Measurements from ENCODE around the gene TBC1D25. TPM values are rescaled to one million over a fixed set of nuclear protein-coding genes. Genes with fewer than 3 reads are reported as not detected.

Gene TBC1D25
- polyA plus RNA-seq, 1 of the 3 experiments (the other 2 are of a cell fraction) = 18.4 TPM

DNA sequence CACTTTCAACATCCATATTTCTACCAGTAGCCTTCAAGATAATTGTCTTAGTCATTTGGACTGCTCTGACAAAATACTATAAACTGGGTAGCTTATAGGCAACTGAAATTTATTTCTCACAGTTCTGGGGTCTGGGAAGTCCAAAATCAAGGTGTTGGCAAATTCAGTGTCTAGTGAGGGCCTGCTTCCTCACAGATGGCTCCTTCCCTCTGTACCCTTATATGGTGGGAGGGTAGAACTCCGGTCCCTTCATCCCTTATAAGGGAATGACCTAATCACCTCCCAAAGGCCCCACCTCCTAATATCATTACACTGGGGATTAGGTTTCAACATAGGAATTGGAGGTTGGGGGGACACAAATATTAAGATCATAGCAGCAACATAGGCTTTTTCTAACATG is 7.4 kb upstream of the TBC1D25 start:
- ChIA-PET CTCF (no interaction called here), POLR2A (no interaction called here)
- no peak overlapping the region for H3K4me3 ChIP-seq (ENCODE audit: low read depth in 2 of 2, low read length in 1 of 2)
- no peak overlapping the region for H3K4me2 ChIP-seq
- H3K27ac ChIP-seq (ENCODE audit: low read depth in 2 of 2, low read length in 1 of 2) = peak overlapping the region in 1 of 2 experiments; percentile 49; a peak in 2 of 4 replicates
- no peak overlapping the region for H3K9ac ChIP-seq
- H2AFZ ChIP-seq (ENCODE audit: low read depth) = peak overlapping the region; percentile 48; the same call in 1 of the 2 replicates
- TF ChIP-seq, protein P1, sequence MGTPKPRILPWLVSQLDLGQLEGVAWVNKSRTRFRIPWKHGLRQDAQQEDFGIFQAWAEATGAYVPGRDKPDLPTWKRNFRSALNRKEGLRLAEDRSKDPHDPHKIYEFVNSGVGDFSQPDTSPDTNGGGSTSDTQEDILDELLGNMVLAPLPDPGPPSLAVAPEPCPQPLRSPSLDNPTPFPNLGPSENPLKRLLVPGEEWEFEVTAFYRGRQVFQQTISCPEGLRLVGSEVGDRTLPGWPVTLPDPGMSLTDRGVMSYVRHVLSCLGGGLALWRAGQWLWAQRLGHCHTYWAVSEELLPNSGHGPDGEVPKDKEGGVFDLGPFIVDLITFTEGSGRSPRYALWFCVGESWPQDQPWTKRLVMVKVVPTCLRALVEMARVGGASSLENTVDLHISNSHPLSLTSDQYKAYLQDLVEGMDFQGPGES (IDR thresholded peaks at IDR 0.05; ENCODE audit: low read depth, low read length) = no peak
- TF ChIP-seq, protein P2, sequence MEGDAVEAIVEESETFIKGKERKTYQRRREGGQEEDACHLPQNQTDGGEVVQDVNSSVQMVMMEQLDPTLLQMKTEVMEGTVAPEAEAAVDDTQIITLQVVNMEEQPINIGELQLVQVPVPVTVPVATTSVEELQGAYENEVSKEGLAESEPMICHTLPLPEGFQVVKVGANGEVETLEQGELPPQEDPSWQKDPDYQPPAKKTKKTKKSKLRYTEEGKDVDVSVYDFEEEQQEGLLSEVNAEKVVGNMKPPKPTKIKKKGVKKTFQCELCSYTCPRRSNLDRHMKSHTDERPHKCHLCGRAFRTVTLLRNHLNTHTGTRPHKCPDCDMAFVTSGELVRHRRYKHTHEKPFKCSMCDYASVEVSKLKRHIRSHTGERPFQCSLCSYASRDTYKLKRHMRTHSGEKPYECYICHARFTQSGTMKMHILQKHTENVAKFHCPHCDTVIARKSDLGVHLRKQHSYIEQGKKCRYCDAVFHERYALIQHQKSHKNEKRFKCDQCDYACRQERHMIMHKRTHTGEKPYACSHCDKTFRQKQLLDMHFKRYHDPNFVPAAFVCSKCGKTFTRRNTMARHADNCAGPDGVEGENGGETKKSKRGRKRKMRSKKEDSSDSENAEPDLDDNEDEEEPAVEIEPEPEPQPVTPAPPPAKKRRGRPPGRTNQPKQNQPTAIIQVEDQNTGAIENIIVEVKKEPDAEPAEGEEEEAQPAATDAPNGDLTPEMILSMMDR (IDR thresholded peaks at IDR 0.05) = no peak
- TF ChIP-seq NFIC (IDR thresholded peaks at IDR 0.05; ENCODE audit: borderline replicate concordance) = no peak
- TF ChIP-seq YY1 (IDR thresholded peaks at IDR 0.05; ENCODE audit: low read depth) = no peak
- TF ChIP-seq FOXJ3 (CRISPR knock-in tag; IDR thresholded peaks at IDR 0.05) = no peak
- no peak for TF ChIP-seq MXI1 (IDR thresholded peaks at IDR 0.05; ENCODE audit: low read depth, low read length)
- no peak for TF ChIP-seq TEAD4 (IDR thresholded peaks at IDR 0.05; ENCODE audit: borderline replicate concordance, insufficient read depth)
- DNase-seq = no peak
- no peaks in the 10 kb centered on the region; the same call in 1 of the 2 replicates for H3K27me3 ChIP-seq (ENCODE audit: insufficient read depth)
- WGBS (ENCODE audit: low lambda C conversion rate) = 42% methylated on average over 1 of the region's 1 CpG
- no peaks in the 10 kb centered on the region for H3K4me1 ChIP-seq (ENCODE audit: control insufficient read depth in 1 of 2, insufficient read depth in 2 of 2, low read depth in 1 of 2, low read length in 1 of 2)
- no peaks in the 10 kb centered on the region for H3K9me3 ChIP-seq
- H3K79me2 ChIP-seq (ENCODE audit: insufficient read depth) = no peaks in the 10 kb centered on the region
- no peaks in the 10 kb centered on the region for H3K9me2 ChIP-seq
- no peaks in the 10 kb centered on the region for H3F3A ChIP-seq (replicated peaks; ENCODE audit: insufficient read depth)
- H4K20me1 ChIP-seq (ENCODE audit: insufficient read depth) = no peaks in the 10 kb centered on the region
- H3K36me3 ChIP-seq (replicated peaks in 1 of 2; ENCODE audit: control insufficient read depth in 1 of 2, insufficient read depth in 2 of 2, low read length in 1 of 2) = no peaks in the 10 kb centered on the region

DNA sequence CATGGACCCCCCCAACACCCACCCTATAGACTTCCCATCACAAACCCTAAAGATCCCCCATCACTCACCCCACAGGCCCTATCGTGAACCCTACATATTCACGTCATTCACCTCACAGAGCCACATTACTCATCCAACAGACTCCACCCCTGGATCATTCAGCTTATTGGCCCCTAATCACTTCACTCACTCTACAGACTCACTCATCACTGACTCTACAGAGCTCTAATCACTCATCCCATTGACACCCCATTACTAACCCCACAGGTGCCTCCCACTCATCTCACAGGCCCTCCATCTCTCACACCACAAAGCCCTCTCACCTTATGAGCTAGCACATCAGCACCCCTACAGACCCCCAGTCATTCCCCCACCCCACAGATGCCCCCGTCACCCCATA is 6.3 kb upstream of the TBC1D25 start:
- H3K79me2 ChIP-seq (ENCODE audit: insufficient read depth) = no peaks in the 10 kb centered on the region
- H3K36me3 ChIP-seq (replicated peaks in 1 of 2; ENCODE audit: control insufficient read depth in 1 of 2, insufficient read depth in 2 of 2, low read length in 1 of 2) = no peaks in the 10 kb centered on the region
- 44% methylated on average over 3 of the region's 3 CpGs for WGBS (ENCODE audit: low lambda C conversion rate)
- H3K4me3 ChIP-seq (ENCODE audit: low read depth in 2 of 2, low read length in 1 of 2) = no peak overlapping the region
- H3K4me1 ChIP-seq (ENCODE audit: control insufficient read depth in 1 of 2, insufficient read depth in 2 of 2, low read depth in 1 of 2, low read length in 1 of 2) = no peaks in the 10 kb centered on the region
- ChIA-PET POLR2A (no interaction called here), CTCF (no interaction called here)
- TF ChIP-seq SMC3 (IDR thresholded peaks at IDR 0.05; ENCODE audit: low read depth, low read length) = no peak
- TF ChIP-seq, protein P3, sequence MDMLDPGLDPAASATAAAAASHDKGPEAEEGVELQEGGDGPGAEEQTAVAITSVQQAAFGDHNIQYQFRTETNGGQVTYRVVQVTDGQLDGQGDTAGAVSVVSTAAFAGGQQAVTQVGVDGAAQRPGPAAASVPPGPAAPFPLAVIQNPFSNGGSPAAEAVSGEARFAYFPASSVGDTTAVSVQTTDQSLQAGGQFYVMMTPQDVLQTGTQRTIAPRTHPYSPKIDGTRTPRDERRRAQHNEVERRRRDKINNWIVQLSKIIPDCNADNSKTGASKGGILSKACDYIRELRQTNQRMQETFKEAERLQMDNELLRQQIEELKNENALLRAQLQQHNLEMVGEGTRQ (IDR thresholded peaks at IDR 0.05; ENCODE audit: borderline replicate concordance, low read depth, low read length) = no peak
- no peak for TF ChIP-seq TAF1 (IDR thresholded peaks at IDR 0.05; ENCODE audit: borderline replicate concordance, low read depth, low read length)
- no peak for TF ChIP-seq FOSL2 (IDR thresholded peaks at IDR 0.05; ENCODE audit: borderline replicate concordance, low read depth)
- TF ChIP-seq MXI1 (IDR thresholded peaks at IDR 0.05; ENCODE audit: low read depth, low read length) = no peak
- TF ChIP-seq NFIC (IDR thresholded peaks at IDR 0.05; ENCODE audit: borderline replicate concordance) = no peak
- TF ChIP-seq, protein P2 (IDR thresholded peaks at IDR 0.05) = no peak
- no peak for TF ChIP-seq RAD21 (IDR thresholded peaks at IDR 0.05; ENCODE audit: low read length)
- no peak for TF ChIP-seq TCF12 (IDR thresholded peaks at IDR 0.05)
- TF ChIP-seq, protein P4, sequence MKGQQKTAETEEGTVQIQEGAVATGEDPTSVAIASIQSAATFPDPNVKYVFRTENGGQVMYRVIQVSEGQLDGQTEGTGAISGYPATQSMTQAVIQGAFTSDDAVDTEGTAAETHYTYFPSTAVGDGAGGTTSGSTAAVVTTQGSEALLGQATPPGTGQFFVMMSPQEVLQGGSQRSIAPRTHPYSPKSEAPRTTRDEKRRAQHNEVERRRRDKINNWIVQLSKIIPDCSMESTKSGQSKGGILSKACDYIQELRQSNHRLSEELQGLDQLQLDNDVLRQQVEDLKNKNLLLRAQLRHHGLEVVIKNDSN (IDR thresholded peaks at IDR 0.05; ENCODE audit: borderline replicate concordance, low read depth) = no peak
- TF ChIP-seq RCOR1 (IDR thresholded peaks at IDR 0.05; ENCODE audit: low read length) = no peak
- TF ChIP-seq SIN3A (IDR thresholded peaks at IDR 0.05; ENCODE audit: borderline replicate concordance, low read depth, low read length) = no peak
- TF ChIP-seq, protein P5, sequence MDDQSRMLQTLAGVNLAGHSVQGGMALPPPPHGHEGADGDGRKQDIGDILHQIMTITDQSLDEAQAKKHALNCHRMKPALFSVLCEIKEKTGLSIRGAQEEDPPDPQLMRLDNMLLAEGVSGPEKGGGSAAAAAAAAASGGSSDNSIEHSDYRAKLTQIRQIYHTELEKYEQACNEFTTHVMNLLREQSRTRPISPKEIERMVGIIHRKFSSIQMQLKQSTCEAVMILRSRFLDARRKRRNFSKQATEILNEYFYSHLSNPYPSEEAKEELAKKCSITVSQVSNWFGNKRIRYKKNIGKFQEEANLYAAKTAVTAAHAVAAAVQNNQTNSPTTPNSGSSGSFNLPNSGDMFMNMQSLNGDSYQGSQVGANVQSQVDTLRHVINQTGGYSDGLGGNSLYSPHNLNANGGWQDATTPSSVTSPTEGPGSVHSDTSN (IDR thresholded peaks at IDR 0.05) = no peak
- no peak for TF ChIP-seq JUND (IDR thresholded peaks at IDR 0.05)
- TF ChIP-seq RFX5 (IDR thresholded peaks at IDR 0.05; ENCODE audit: low read length) = no peak
- no peak for TF ChIP-seq TEAD4 (IDR thresholded peaks at IDR 0.05; ENCODE audit: borderline replicate concordance, insufficient read depth)
- no peak for TF ChIP-seq POLR2AphosphoS5 (IDR thresholded peaks at IDR 0.05; ENCODE audit: low read depth, low read length)
- no peak for TF ChIP-seq GATA2 (CRISPR knock-in tag; IDR thresholded peaks at IDR 0.05)
- no peak overlapping the region for H2AFZ ChIP-seq (ENCODE audit: low read depth)
- no peaks in the 10 kb centered on the region for H3F3A ChIP-seq (replicated peaks; ENCODE audit: insufficient read depth)
- DNase-seq = no peak
- H3K9me2 ChIP-seq = no peaks in the 10 kb centered on the region
- no peaks in the 10 kb centered on the region for H3K27me3 ChIP-seq (ENCODE audit: insufficient read depth)
- no peak overlapping the region for H3K27ac ChIP-seq (ENCODE audit: low read depth in 2 of 2, low read length in 1 of 2)
- no peaks in the 10 kb centered on the region for H3K9me3 ChIP-seq
- no peak overlapping the region for H3K4me2 ChIP-seq
- H3K9ac ChIP-seq = no peak overlapping the region
- H4K20me1 ChIP-seq (ENCODE audit: insufficient read depth) = no peaks in the 10 kb centered on the region
